Amniotic epithelial cell (primary cell): ENCODE data around the gene IGSF11.

ENCODE experiments used
- DNase-seq: peaks from one replicate; pipeline ENCODE4 v3.0.0-alpha.2; 2010; ENCODE audit warnings: low read depth

IGSF11 gene

DNA sequence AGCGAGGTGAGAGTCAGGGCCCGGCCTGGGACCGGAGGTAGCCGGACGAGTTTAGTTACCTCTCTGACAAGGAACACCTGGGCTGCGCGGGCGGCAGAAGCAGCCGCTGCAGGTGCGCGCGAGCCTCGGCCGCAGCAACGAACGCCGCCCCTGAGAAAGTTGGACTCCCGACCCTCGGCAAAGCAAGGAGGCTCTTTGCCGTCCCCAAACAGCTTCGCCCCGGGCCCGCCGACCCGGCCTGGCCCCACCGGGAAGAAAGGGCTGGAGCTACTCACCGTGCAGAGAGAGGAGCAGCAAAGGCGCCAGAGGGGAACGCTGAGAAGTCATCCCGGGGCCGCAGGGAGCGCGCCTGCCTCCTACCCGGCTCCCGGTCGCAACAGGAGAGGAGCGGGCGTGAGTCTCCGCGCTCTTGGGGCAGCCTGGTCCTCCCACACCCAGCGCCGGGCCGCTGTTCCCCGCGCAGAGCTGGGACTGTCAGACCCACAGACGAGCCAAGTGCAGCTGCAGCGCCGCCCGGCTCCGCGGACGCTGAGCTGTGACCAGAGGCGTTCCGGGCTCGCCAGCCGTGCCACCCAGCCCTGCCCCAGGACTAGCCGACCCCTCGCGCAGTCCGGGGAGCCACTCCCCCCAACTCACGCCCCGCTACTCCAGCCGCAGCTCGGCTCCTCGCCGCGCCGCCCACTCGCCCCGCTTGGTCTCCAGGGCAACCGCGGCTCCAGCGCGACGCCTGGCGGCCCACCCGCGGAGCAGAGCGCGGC, at the start of gene IGSF11:
Gene IGSF11 (minus strand): TSS at position 591 of the 758 bp plus-strand sequence. CDS start 264 bp downstream, at position 327.
- DNase-seq, result peak; percentile 16

- DNase-seq, result no peak
These were observed 45.7 kb upstream of the IGSF11 start for GRCh38 chr3:119080364-119080763.

GRCh38 chr3:119073258-119074001, 38.8 kb upstream of the IGSF11 start:
- DNase-seq, result no peak

DNA sequence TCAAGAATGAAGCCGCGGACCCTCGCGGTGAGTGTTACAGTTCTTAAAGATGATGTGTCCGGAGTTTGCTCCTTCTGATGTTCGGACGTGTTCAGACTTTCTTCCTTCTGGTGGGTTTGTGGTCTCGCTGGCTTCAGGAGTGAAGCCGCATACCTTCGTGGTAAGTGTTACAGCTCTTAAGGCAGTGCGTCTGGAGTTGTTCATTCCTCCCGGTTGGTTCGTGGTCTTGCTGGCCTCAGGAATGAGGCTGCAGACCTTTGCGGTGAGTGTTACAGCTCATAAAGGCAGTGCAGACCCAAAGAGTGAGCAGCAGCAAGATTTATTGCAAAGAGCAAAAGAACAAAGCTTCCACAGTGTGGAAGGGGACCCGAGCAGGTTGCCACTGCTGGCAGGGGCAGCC, 37.8 kb upstream of the IGSF11 start:
- peak; percentile 5 for DNase-seq

DNA sequence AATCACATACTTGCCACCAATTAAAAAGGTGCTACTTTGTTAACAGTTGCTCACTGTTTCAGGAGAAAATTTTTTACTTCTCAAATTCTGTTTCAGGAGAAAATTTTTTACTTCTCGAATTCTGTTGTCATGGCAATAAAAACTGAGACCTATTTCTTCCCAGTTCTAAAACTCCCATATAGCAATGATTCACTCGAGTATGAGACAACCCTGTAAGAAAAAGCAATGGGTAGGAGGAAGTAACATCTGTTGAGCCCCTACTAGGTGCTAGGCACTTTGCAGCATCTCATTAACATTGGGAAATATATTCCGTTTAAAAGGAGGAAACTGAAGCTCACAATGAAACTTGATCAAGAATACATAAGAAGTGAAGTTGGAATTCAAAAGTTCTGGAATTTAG, 35.1 kb upstream of the IGSF11 start:
- no peak for DNase-seq

DNA sequence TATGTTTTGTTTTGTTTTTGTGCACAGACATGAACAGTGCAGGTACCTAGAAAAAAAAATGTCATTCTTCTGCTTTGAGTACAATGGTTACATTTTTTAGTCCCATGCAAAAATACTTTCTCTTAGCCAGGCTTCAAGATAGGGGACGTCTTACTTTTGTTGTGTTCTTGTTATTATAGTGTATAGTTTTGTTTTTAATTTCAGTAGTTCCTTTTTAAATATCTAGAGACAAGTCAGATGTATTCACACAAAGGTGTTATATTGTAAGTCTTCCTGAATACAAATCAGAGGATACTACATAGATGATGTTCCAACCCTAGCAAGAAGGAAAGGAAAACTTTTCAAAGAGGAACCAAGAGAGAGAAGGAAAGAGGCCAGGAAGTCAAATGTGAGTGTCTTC, 28.8 kb upstream of the IGSF11 start:
- DNase-seq, result no peak

GRCh38 chr3:119062892-119063291, 28.2 kb upstream of the IGSF11 start:
- DNase-seq, result no peak

DNA sequence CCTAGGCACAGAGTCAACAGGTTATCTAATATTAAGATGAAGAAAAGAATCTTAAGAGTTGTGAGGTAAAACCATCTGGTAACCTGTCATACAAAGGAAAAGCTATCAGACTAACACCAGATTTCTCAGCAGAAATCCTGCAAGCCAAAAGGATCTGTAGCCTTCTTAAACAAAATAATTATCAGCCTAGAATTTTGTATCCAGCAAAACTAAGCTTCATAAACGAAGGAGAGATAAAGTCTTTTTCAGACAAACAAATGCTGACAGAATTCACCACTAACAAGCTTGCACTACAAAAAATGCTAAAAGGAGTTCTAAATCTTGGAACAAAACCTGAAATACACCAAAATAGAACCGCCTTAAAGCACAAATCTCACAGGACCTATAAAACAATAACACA, 9.9 kb upstream of the IGSF11 start:
- no peak for DNase-seq

DNA sequence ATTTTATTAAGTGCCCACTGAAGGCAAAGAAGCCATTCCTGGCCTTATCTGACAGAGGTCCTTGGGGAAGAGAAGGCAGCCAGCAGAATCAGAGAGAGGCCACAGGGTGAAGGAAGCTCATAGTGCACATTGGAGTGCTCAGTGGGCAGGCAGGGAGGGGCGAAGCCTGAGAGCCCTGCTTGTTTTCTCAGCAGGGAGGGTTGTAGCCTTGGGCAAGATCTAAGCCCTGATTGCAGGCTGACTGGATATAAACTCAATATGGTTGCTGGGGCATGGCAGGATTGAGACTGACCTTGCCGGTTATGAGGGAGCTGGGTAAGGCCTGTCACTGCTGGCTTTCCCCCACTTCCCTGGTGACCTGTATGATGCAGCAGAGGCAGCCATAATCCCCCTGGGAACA, 7.5 kb upstream of the IGSF11 start:
- no peak for DNase-seq

- no peak for DNase-seq
These were observed 334 bp upstream of the IGSF11 start for GRCh38 chr3:119035014-119035346.

- DNase-seq, result no peak
These were observed 1.0 kb downstream of the IGSF11 start for GRCh38 chr3:119033393-119034255.

GRCh38 chr3:119025171-119025795, 9.4 kb downstream of the IGSF11 start:
- DNase-seq, result no peak

DNA sequence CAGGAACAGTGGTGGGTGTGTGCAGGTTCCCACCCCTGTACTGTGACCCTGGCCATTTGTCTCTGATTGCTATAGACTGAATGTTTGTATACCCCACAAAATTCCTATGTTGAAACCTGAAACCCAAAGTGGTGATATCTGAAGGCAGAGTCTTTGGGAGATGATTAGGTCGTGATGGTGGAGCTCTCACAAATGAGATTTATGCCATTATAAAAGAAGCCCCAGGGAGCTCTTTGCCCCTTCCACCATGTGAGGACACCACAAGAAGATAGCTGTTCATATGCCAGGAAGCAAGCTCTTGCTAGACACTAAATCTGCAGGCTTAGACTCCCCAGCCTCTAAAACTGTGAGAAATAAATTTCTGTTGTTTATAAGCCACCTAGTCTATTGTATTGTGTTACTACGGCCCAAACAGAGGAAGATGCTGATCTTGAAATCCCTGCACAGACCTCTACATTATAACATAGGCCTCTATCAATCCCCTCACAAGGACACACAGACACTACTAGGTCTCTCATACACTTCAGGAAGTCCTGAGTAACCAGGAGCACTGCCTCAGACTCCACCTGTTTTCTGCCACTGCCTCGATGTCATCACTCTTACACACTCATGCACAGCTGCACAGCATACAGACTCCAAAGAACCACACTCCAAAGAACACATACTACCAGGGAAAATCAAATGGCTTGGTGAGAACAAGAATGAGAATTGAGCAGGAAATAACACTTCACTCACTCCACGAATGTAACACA, 14.7 kb downstream of the IGSF11 start:
- DNase-seq, result no peak

DNA sequence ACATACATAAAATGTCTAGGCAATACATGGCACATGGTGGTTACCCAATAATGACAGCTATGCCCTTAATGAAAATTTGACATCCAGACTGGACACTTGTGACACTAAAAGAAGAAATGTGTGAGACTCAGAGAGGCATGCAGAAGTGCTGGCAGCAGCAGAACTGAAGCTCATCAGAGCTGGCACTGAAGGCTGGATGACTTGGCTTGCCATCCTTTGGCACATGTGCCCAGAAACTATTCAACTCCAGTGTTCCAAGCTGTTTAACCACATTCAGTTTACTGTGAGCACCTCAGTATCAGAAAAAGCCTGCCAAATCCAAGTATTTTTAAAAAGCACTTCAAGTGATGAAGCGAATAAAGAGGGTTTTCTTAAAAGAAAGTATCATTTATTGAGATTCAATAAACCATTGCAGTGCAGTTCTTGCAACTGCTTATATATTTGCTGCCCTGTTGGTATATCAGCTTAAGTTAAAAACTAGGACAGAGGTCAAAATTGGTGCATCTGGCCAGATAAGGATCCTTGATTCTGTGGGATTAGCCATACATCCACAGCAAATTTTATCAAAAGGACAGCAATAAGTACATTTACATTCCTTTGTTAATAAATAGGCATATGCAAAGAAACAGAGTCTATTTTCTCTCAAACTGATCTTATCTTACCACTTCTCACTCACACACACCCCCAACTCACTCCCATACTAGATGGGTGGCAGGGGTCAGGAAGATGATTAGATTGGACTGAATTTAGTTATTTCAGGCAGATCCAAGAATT, 15.8 kb downstream of the IGSF11 start:
- no peak for DNase-seq

- no peak for DNase-seq
These were observed 18.7 kb downstream of the IGSF11 start for GRCh38 chr3:119015942-119016341.

- DNase-seq, result no peak
These were observed 20.7 kb downstream of the IGSF11 start for GRCh38 chr3:119013951-119014350.

DNA sequence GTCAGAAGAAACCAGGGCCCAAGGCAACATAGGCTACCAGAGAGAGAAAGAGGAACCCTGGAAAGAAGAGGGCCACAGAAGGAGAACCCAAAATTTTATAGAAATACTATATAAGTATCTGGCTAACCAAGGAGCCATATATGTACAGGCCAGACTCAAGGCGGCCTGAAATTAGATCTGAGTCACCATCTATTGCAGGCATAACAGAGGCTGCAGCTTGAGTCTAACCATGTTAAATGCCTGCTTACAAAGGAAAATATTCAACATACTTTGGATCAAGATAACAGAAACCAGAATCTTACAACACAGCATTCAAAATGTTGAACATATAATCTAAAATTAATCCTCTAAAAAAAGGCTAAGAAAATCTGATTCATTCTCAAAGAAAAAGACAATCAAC, 23.1 kb downstream of the IGSF11 start:
- peak; percentile 44 for DNase-seq

- no peak for DNase-seq
These were observed 37.5 kb downstream of the IGSF11 start for GRCh38 chr3:118997190-118997589.

GRCh38 chr3:118991775-118992174, 42.9 kb downstream of the IGSF11 start:
- DNase-seq, result no peak

DNA sequence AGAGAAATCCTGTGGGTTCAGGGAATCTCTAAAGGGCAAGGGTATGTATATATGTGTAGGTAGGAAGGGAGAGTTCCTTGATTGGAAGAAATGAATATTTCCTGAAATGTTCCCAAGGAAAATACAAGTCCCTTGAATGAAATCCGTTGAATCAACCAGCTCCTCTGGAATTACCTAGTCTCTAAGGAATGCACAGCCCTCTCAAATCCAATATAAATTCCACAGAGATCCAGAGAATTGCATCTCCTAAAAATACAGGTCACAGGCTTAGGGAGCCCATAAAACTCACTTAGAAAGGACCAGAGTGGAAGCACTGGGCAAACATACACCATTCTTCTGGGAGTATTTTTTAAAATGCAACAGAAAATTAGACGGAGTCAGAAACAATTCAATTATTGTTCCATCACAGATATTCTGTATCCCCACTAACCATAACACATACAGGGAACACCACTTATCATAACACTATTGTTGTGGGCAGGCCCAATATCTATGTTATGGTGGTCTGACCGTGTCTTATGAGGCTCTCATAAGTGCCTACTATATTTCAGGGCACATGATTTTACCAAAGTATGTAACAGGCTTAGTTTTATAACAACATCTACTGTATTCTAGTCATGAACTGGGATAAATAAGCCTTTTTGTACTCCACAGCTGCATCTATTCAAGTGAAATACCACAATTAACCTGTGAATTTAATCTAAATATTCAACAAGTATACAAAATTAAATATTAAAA, 43.7 kb downstream of the IGSF11 start:
- no peak for DNase-seq
